Right hindlimb (tissue), 1 donor: Measurements from ENCODE around the gene NTRK3.

ENCODE experiments used
- DNase-seq: peaks from one replicate; pipeline ENCODE4 v3.0.0-alpha.2; 2018

The NTRK3 gene

GRCh38 chr15:88256279-88257230 is at the start of gene NTRK3:
Gene NTRK3, minus strand, starts transcription at chr15:88256739. Its CDS starts 586 bp downstream, at chr15:88256153.
- peak; percentile 67 for DNase-seq

- DNase-seq = no peak
Measured at GRCh38 chr15:88303395-88303794, 46.9 kb upstream of the NTRK3 start.

GRCh38 chr15:88302373-88302772 is 45.8 kb upstream of the NTRK3 start:
- DNase-seq = no peak

- no peak for DNase-seq
Measured at GRCh38 chr15:88301311-88301710, 44.8 kb upstream of the NTRK3 start.

- DNase-seq = no peak
Measured at GRCh38 chr15:88300861-88301260, 44.3 kb upstream of the NTRK3 start.

- DNase-seq = no peak
Measured at GRCh38 chr15:88300089-88300488, 43.5 kb upstream of the NTRK3 start.

- no peak for DNase-seq
Measured at GRCh38 chr15:88299497-88299896, 43.0 kb upstream of the NTRK3 start.

- no peak for DNase-seq
Measured at GRCh38 chr15:88288661-88289060, 32.1 kb upstream of the NTRK3 start.

- no peak for DNase-seq
Measured at GRCh38 chr15:88288206-88288605, 31.7 kb upstream of the NTRK3 start.

GRCh38 chr15:88284318-88284998 is 27.9 kb upstream of the NTRK3 start:
- no peak for DNase-seq

- DNase-seq = no peak
Measured at GRCh38 chr15:88282614-88283013, 26.1 kb upstream of the NTRK3 start.

- no peak for DNase-seq
Measured at GRCh38 chr15:88276821-88277410, 20.4 kb upstream of the NTRK3 start.

- no peak for DNase-seq
Measured at GRCh38 chr15:88275804-88276203, 19.3 kb upstream of the NTRK3 start.

GRCh38 chr15:88274553-88275460 is 18.3 kb upstream of the NTRK3 start:
- peak; percentile 70 for DNase-seq

GRCh38 chr15:88272421-88272820 is 15.9 kb upstream of the NTRK3 start:
- no peak for DNase-seq

GRCh38 chr15:88269356-88270062 is 13.0 kb upstream of the NTRK3 start:
- DNase-seq = no peak

- DNase-seq = no peak
Measured at GRCh38 chr15:88267720-88268119, 11.2 kb upstream of the NTRK3 start.

GRCh38 chr15:88266170-88266569 is 9.6 kb upstream of the NTRK3 start:
- DNase-seq = no peak

GRCh38 chr15:88264622-88265021 is 8.1 kb upstream of the NTRK3 start:
- no peak for DNase-seq

GRCh38 chr15:88262064-88262463 is 5.5 kb upstream of the NTRK3 start:
- no peak for DNase-seq

- DNase-seq = no peak
Measured at GRCh38 chr15:88258093-88258641, 1.6 kb upstream of the NTRK3 start.
